Kidney epithelial cell (primary cell): Measurements from ENCODE around the gene ZNF367. TPM values are rescaled to one million over a fixed set of nuclear protein-coding genes. Genes with fewer than 3 reads are reported as not detected.

Experiments used
- DNase-seq: peaks from one replicate; pipeline ENCODE4 v3.0.0-alpha.2; 2010; ENCODE audit warnings: low read depth
- H3K27me3 ChIP-seq: 2 replicates; pipeline ENCODE4 v1.6.0; 2011; ENCODE audit warnings: low read length; ENCODE audit not compliant: control insufficient read depth, insufficient read depth
- H3K36me3 ChIP-seq: 2 replicates; pipeline ENCODE4 v1.5.1; 2011; ENCODE audit warnings: low read length; ENCODE audit not compliant: control insufficient read depth, insufficient read depth
- H3K4me3 ChIP-seq: 2 replicates; pipeline ENCODE4 v1.5.1; 2011; ENCODE audit warnings: low read depth, mild to moderate bottlenecking, control low read depth, low read length
- total RNA-seq: library from RNA; depleted of rRNA; stranded (reverse); fragments of >200 nt; gene quantifications from 2 replicates; pipeline ENCODE4 v1.2.3, GENCODE V29; 2015
- TF ChIP-seq, protein P1 (sequence below): IDR thresholded peaks from 2 replicates; pipeline ENCODE4 v1.5.1; 2011; ENCODE audit warnings: mild to moderate bottlenecking, moderate library complexity, low read length, control low read depth, inconsistent platforms; ENCODE audit not compliant: insufficient read depth, poor library complexity, severe bottlenecking

The ZNF367 gene
- total RNA-seq, 1 donor from 2014 or later, result 2.4 TPM

DNA sequence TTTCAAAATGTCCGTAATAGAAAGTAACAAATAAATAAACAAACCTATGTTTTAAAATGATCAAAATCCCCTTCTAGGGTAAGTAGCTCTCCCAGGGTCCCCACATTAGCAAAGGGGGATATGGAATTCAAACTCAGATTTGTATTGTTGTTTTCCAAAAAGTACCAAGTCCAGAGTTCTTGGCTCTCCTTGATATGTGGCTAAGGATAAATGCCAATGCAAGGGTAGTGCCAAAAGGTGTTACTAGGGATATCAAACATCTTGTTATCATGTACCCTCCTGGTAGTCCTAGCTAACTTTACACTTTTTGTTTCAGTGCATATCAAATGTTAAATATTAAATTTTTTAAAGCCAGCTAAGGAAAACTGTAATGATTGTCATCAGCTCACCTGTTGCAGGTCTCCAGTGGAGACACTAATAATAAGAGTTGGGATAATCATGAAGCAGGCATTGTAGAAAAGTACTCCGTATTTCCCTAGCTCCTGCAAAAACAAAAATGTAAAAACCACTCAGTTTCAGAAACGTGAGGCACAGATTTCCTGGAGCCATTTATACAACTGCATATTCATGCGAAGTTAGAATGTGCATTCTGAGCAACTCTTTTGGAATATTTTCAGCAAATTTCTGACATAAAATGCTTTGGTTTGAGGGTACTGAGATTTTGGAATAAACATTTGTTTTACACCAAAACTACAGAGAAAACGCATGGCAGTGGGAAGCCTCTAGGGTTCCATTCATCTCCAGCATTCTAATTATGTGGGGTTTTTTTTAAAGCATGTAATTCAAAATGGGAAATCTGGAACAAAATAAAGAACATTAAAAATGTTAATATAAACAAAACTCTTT, 74.4 kb downstream of the ZNF367 start:
- Histone ChIP-seq H3K27me3 (no peaks in the 10 kb centered on the region), H3K4me3 (no peak overlapping the region), H3K36me3 (no peaks in the 10 kb centered on the region)
- TF ChIP-seq, protein P1, sequence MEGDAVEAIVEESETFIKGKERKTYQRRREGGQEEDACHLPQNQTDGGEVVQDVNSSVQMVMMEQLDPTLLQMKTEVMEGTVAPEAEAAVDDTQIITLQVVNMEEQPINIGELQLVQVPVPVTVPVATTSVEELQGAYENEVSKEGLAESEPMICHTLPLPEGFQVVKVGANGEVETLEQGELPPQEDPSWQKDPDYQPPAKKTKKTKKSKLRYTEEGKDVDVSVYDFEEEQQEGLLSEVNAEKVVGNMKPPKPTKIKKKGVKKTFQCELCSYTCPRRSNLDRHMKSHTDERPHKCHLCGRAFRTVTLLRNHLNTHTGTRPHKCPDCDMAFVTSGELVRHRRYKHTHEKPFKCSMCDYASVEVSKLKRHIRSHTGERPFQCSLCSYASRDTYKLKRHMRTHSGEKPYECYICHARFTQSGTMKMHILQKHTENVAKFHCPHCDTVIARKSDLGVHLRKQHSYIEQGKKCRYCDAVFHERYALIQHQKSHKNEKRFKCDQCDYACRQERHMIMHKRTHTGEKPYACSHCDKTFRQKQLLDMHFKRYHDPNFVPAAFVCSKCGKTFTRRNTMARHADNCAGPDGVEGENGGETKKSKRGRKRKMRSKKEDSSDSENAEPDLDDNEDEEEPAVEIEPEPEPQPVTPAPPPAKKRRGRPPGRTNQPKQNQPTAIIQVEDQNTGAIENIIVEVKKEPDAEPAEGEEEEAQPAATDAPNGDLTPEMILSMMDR, result no peak
- no peak for DNase-seq

DNA sequence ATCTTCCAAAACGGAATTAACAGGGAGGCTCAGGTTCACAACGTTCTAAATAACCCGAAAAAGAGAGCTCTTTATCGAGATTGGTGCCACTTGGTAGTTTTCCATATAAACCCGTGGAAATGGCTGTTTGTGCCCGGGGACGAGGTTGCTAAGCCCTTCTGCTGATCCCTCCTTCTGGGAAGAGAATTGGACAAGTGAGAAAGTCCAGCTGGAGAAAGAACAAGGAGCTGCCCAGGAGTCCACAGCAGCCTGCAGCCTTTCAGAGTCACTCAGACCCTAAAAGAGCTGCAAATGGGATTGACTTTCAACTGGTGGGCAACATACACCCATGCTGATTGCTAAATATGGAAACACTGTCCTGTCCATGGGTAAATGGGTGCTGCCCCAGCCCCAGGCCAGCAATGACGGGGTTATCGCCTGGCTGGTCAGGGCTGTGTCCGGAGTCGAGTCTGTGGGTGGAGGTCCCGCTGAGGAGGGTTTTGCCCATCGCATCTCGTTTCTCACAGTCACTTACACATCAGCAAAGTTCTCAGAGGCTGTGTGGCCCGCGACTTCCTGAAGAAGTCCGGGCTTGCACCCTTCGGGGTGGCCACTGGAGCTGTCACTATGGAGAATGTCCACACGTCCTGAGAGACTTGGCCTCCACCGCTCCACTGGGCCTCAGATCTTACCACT, 75.5 kb downstream of the ZNF367 start:
- H3K27me3 ChIP-seq, result no peaks in the 10 kb centered on the region
- no peak overlapping the region for H3K4me3 ChIP-seq
- H3K36me3 ChIP-seq, result no peaks in the 10 kb centered on the region
- DNase-seq, result no peak
- TF ChIP-seq, protein P1, result no peak

DNA sequence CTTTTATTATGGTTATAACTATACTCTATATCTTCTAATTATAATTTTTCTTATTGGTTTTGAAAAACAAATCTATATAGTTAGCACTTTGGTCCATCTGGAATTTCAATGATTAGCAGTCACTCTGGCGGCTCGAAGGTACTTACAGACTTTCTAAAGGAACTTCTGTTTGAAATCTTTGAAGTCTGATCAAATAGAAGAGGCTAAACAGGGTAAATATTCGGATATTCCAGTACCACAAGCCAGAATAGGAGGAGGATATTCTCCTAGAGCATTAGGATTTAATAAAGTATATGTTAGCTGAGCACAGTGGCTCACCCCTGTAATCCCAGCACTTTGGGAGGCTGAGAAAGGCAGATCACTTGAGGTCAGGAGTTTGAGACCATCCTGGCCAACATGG, 77.5 kb downstream of the ZNF367 start:
- no peaks in the 10 kb centered on the region for H3K36me3 ChIP-seq
- TF ChIP-seq, protein P1, result no peak
- no peak overlapping the region for H3K4me3 ChIP-seq
- no peak for DNase-seq
- no peaks in the 10 kb centered on the region for H3K27me3 ChIP-seq

DNA sequence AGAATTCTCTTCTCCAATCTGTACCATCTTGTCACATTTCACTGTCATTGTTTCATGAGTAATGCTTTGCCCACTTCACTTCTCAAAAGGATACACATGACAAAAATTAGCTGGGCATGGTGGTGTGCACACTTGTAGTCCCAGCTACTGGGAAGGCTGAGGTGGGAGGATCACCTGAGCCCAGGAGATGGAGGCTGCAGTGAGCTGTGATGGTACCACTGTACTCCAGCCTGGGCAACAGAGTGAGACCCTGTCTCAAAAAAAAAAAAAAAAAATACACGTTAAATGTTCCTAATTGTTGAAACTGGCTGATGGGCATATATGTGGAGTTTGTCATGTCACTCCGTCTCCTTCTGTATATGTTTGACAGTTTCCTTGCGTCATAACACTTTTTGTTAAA, 79.9 kb downstream of the ZNF367 start:
- no peak for DNase-seq
- no peaks in the 10 kb centered on the region for H3K36me3 ChIP-seq
- H3K27me3 ChIP-seq, result no peaks in the 10 kb centered on the region
- TF ChIP-seq, protein P1, result no peak
- no peak overlapping the region for H3K4me3 ChIP-seq

Other genes starting within 250 kb of the ZNF367 start
- not detected in 2 replicates for gene HSD17B3, start 116.2 kb downstream of the ZNF367 start, total RNA-seq
- gene SLC35D2, start 34.7 kb downstream of the ZNF367 start, total RNA-seq, result 49.5 and 50.4 TPM in 2 replicates
- gene HABP4, start 31.8 kb upstream of the ZNF367 start, total RNA-seq, result 21.8 and 26.7 TPM in 2 replicates
- gene CDC14B, start 201.5 kb upstream of the ZNF367 start, total RNA-seq, result 14.2 and 25.5 TPM in 2 replicates
- gene PRXL2C, start 236.9 kb upstream of the ZNF367 start, total RNA-seq, result 9.9 and 14.1 TPM in 2 replicates